Natural killer cell (primary cell): ENCODE results near the gene SELL. TPM values are rescaled to one million over a fixed set of nuclear protein-coding genes. Genes with fewer than 3 reads are reported as not detected.

Source experiments
- ATAC-seq, 3 donors: fragments of 150-1000 bp in 2 of 3; fragments of 200-7000 bp in 1 of 3; cut with Tn5 transposase; 1 replicate in 1 of 3; 2 replicates in 2 of 3; pipeline ENCODE4 v1.10.0; 2021; ENCODE audit warnings: mild to moderate bottlenecking in 2 of 3, moderate library complexity in 2 of 3
- DNase-seq, 2 donors: peaks; one replicate each; pipeline versions ENCODE4 v3.0.0 to v3.0.0-alpha.2; 2013 to 2021; ENCODE audit warnings: mixed read lengths in 1 of 2
- H3K27ac ChIP-seq: one replicate; pipeline ENCODE4 v1.5.1; 2013; ENCODE audit warnings: mild to moderate bottlenecking, low read length
- H3K27me3 ChIP-seq: one replicate; pipeline ENCODE4 v1.6.1; 2013; ENCODE audit warnings: low read length; ENCODE audit not compliant: control insufficient read depth, insufficient read depth
- H3K36me3 ChIP-seq: one replicate; pipeline ENCODE4 v1.6.1; 2013; ENCODE audit warnings: low read length; ENCODE audit not compliant: control insufficient read depth, insufficient read depth
- H3K4me1 ChIP-seq: one replicate; pipeline ENCODE4 v1.6.1; 2013; ENCODE audit warnings: low read length; ENCODE audit not compliant: control insufficient read depth, insufficient read depth
- H3K4me3 ChIP-seq: one replicate; pipeline ENCODE4 v1.5.1; 2013; ENCODE audit warnings: low read length
- H3K9me3 ChIP-seq: one replicate; pipeline ENCODE4 v1.6.1; 2013; ENCODE audit warnings: low read length; ENCODE audit not compliant: control insufficient read depth, insufficient read depth
- H3K27ac Mint-ChIP-seq, 2 donors: one replicate each; pipeline ENCODE4 v1.8.0; 2022; ENCODE audit warnings: mild to moderate bottlenecking in 2 of 2, mixed read lengths in 2 of 2, moderate library complexity in 1 of 2
- H3K27me3 Mint-ChIP-seq, 2 donors: one replicate each; pipeline ENCODE4 v1.8.0; 2022; ENCODE audit warnings: low read depth in 2 of 2, mixed read lengths in 2 of 2
- H3K36me3 Mint-ChIP-seq: one replicate; pipeline ENCODE4 v1.8.0; 2022; ENCODE audit warnings: mixed read lengths
- H3K4me1 Mint-ChIP-seq, 2 donors: one replicate each; pipeline ENCODE4 v1.8.0; 2022; ENCODE audit warnings: mixed read lengths in 2 of 2
- H3K4me3 Mint-ChIP-seq: one replicate; pipeline ENCODE4 v1.8.0; 2022; ENCODE audit warnings: mild to moderate bottlenecking, moderate library complexity, mixed read lengths
- H3K9me3 Mint-ChIP-seq, 2 donors: one replicate each; pipeline ENCODE4 v1.8.0; 2022; ENCODE audit warnings: mixed read lengths in 2 of 2
- WGBS: methylation state at CpG from one replicate; pipeline ENCODE4 v1.1.7; 2013; ENCODE audit warnings: missing lambda C conversion rate; ENCODE audit not compliant: insufficient coverage; 5-methylcytosine and 5-hydroxymethylcytosine counted together
- intact Hi-C: fragments of 100-400 bp; cut with micrococcal nuclease; formaldehyde crosslinking; loops from one replicate; pipeline ENCODE4 v1.14.2; 2022
- total RNA-seq, 4 donors: library from RNA; stranded (reverse); fragments of 120-200 nt in 1 of 4; gene quantifications; one replicate each; pipeline versions ENCODE4 v1.2.3 to v1.2.4, GENCODE V29; 2013 to 2022
- TF ChIP-seq, protein P1 (sequence below): fragments of 200-600 bp; IDR thresholded peaks from one replicate; pipeline ENCODE4 v1.8.0; 2022; ENCODE audit warnings: antibody characterized with exemption

SELL gene
- total RNA-seq, 3 donors from 2014 or later (not counting 1 experiment from before 2014, with no cell fraction given): 149 to 190 (median 165) TPM

GRCh38 chr1:169712309-169712631, 850 bp upstream of the SELL start:
- no peak for ATAC-seq
- Histone ChIP-seq H3K9me3 (no peaks in the 10 kb centered on the region), H3K4me1 (peaks cover 4% of the 10 kb centered on the region), H3K36me3 (peaks cover 12% of the 10 kb centered on the region), H3K27ac (no peak overlapping the region), H3K27me3 (no peaks in the 10 kb centered on the region), H3K4me3 (no peak overlapping the region)
- Mint-ChIP-seq H3K9me3 (no peaks in the 10 kb centered on the region), H3K4me1 (peaks cover 28 to 32% of the 10 kb centered on the region in 2 donors), H3K36me3 (peaks cover 9% of the 10 kb centered on the region), H3K27ac (peak overlapping the region; percentile 27 to 63), H3K4me3 (peak overlapping the region; percentile 77), H3K27me3 (peaks cover 8 to 18% of the 10 kb centered on the region in 2 donors)
- no peak for DNase-seq
- intact Hi-C loops: loop anchor here (1.0 to 10.0 kb wide), 4 partner anchors 103 to 162 kb away; partner anchors contain the start of gene F5
- WGBS: 100% methylated on average over 1 of the region's 2 CpGs
- TF ChIP-seq, protein P1, sequence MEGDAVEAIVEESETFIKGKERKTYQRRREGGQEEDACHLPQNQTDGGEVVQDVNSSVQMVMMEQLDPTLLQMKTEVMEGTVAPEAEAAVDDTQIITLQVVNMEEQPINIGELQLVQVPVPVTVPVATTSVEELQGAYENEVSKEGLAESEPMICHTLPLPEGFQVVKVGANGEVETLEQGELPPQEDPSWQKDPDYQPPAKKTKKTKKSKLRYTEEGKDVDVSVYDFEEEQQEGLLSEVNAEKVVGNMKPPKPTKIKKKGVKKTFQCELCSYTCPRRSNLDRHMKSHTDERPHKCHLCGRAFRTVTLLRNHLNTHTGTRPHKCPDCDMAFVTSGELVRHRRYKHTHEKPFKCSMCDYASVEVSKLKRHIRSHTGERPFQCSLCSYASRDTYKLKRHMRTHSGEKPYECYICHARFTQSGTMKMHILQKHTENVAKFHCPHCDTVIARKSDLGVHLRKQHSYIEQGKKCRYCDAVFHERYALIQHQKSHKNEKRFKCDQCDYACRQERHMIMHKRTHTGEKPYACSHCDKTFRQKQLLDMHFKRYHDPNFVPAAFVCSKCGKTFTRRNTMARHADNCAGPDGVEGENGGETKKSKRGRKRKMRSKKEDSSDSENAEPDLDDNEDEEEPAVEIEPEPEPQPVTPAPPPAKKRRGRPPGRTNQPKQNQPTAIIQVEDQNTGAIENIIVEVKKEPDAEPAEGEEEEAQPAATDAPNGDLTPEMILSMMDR: peak; percentile 26

- intact Hi-C loops: loop anchor here (2.0 kb wide), 1 partner anchor 16 kb away; no protein-coding TSS in a partner anchor
- Mint-ChIP-seq H3K27ac (peak overlapping the region; percentile 84 to 95), H3K36me3 (peaks cover 38% of the 10 kb centered on the region), H3K27me3 (peaks cover 0 to 3% of the 10 kb centered on the region in 2 donors), H3K9me3 (no peaks in the 10 kb centered on the region), H3K4me1 (peaks cover 57 to 64% of the 10 kb centered on the region in 2 donors), H3K4me3 (peak overlapping the region; percentile 77)
- TF ChIP-seq, protein P1: no peak
- H3K9me3 ChIP-seq: no peaks in the 10 kb centered on the region
- H3K36me3 ChIP-seq: peaks cover 48% of the 10 kb centered on the region
- H3K27ac ChIP-seq: peak overlapping the region; percentile 30
- H3K4me3 ChIP-seq: peak overlapping the region; percentile 55
- WGBS: 39% methylated on average over 3 of the region's 3 CpGs
- ATAC-seq (peak; percentile 50 to 60 (median 51)), DNase-seq (peak in 1 of 2 donors; percentile 37)
- peaks cover 7% of the 10 kb centered on the region for H3K4me1 ChIP-seq
- no peaks in the 10 kb centered on the region for H3K27me3 ChIP-seq
Measured at GRCh38 chr1:169708647-169709046, 2.8 kb downstream of the SELL start.

- Histone ChIP-seq H3K4me3 (peak overlapping the region; percentile 55), H3K36me3 (peaks cover 54% of the 10 kb centered on the region), H3K4me1 (peaks cover 13% of the 10 kb centered on the region), H3K9me3 (no peaks in the 10 kb centered on the region), H3K27me3 (no peaks in the 10 kb centered on the region), H3K27ac (peak overlapping the region; percentile 30)
- 32% methylated on average over 7 of the region's 9 CpGs for WGBS
- peak in 1 of 2 donors; percentile 45 for DNase-seq
- Mint-ChIP-seq H3K27me3 (no peaks in the 10 kb centered on the region), H3K36me3 (peaks cover 44% of the 10 kb centered on the region), H3K4me3 (peak overlapping the region; percentile 77), H3K27ac (peak overlapping the region; percentile 84 to 95), H3K4me1 (peaks cover 63 to 68% of the 10 kb centered on the region in 2 donors), H3K9me3 (no peaks in the 10 kb centered on the region)
- intact Hi-C loops: loop anchor here (2.0 kb wide), 1 partner anchor 15 kb away; no protein-coding TSS in a partner anchor
- TF ChIP-seq, protein P1: no peak
- peak in 2 of 3 donors; percentile 17 to 38 for ATAC-seq
Measured at GRCh38 chr1:169707912-169708604, 3.4 kb downstream of the SELL start.
